ENCODE measurements around the gene PDS5B.

The PDS5B gene

GRCh38 chr13:32592082-32592481 is 5.8 kb downstream of the PDS5B start:
- no peak for DNase-seq

GRCh38 chr13:32594157-32594738 is 8.0 kb downstream of the PDS5B start:
- DNase-seq: no peak

- DNase-seq: no peak
Observed at GRCh38 chr13:32595306-32595705, 9.1 kb downstream of the PDS5B start.

- no peak for DNase-seq
Observed at GRCh38 chr13:32600890-32601289, 14.6 kb downstream of the PDS5B start.

- DNase-seq: no peak
Observed at GRCh38 chr13:32609428-32609827, 23.2 kb downstream of the PDS5B start.

GRCh38 chr13:32610538-32610937 is 24.3 kb downstream of the PDS5B start:
- DNase-seq: no peak

GRCh38 chr13:32610977-32611376 is 24.7 kb downstream of the PDS5B start:
- DNase-seq: no peak

GRCh38 chr13:32616883-32617511 is 30.7 kb downstream of the PDS5B start:
- no peak for DNase-seq

- no peak for DNase-seq
Observed at GRCh38 chr13:32622827-32623226, 36.6 kb downstream of the PDS5B start.

- DNase-seq: no peak
Observed at GRCh38 chr13:32624441-32624840, 38.2 kb downstream of the PDS5B start.

GRCh38 chr13:32627793-32628192 is 41.5 kb downstream of the PDS5B start:
- no peak for DNase-seq

- DNase-seq: no peak
Observed at GRCh38 chr13:32629313-32629712, 43.1 kb downstream of the PDS5B start.

- DNase-seq: no peak
Observed at GRCh38 chr13:32629866-32630265, 43.6 kb downstream of the PDS5B start.

- DNase-seq: no peak
Observed at GRCh38 chr13:32632343-32632909, 46.2 kb downstream of the PDS5B start.

- no peak for DNase-seq
Observed at GRCh38 chr13:32636711-32637110, 50.5 kb downstream of the PDS5B start.

GRCh38 chr13:32638739-32639138 is 52.5 kb downstream of the PDS5B start:
- no peak for DNase-seq

GRCh38 chr13:32639502-32640105 is 53.4 kb downstream of the PDS5B start:
- no peak for DNase-seq

- no peak for DNase-seq
Observed at GRCh38 chr13:32642316-32642715, 56.1 kb downstream of the PDS5B start.

GRCh38 chr13:32642858-32643257 is 56.6 kb downstream of the PDS5B start:
- DNase-seq: no peak

- no peak for DNase-seq
Observed at GRCh38 chr13:32645854-32646253, 59.6 kb downstream of the PDS5B start.

GRCh38 chr13:32647926-32648325 is 61.7 kb downstream of the PDS5B start:
- DNase-seq: no peak

GRCh38 chr13:32650705-32651311 is 64.6 kb downstream of the PDS5B start:
- DNase-seq: no peak

GRCh38 chr13:32657309-32657708 is 71.1 kb downstream of the PDS5B start:
- DNase-seq: no peak

- DNase-seq: no peak
Observed at GRCh38 chr13:32659736-32660135, 73.5 kb downstream of the PDS5B start.
